DMS153 treated with DMSO at 0.1 percent for 48 hours (cell line): ENCODE data around the gene CRYZL1.

ENCODE experiments used
- DNase-seq: peaks from one replicate; lab custom pipeline; 2025; ENCODE audit not compliant: unreplicated experiment; lab: John Stamatoyannopoulos, UW

Gene CRYZL1

DNA sequence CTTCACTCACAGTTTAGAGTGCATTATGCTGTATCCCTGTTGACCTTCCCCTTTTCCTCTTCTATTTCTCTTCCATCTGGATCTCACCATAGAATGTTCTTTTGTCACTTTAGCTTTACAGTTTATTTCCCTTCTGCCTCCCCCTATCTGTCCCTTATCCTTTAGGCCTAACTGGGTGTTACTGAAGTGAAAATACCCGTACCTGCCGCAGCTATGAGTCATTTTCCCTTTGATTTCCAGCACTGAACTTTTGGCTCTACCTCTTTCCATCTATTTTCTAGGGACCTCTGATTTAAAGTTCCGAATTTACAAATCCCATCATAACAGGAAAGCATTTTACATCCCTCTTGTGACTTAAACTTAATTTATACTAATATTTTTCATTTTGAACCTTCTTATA is 20.5 kb upstream of the CRYZL1 start:
- no peak for DNase-seq

GRCh38 chr21:33661146-33661545 is 19.6 kb upstream of the CRYZL1 start:
- no peak for DNase-seq

DNA sequence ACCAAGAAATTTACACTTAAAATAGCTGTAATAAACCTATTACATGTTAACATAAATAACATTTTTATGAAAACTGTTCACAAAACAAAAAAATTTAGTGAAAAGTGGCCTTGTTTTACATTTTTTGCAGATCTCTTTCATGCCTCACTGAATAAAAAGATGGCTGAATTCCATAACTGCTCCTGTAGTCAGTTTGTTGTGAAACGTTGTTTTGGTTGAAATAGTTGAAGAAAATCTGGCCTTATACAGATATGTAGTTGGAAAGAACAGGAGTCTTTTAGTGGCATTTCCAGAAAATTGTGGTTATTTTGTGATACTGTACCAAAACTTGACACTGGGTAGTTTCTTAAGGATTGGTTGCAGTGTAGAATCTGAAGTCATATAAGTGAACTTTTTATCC is 18.9 kb upstream of the CRYZL1 start:
- no peak for DNase-seq

DNA sequence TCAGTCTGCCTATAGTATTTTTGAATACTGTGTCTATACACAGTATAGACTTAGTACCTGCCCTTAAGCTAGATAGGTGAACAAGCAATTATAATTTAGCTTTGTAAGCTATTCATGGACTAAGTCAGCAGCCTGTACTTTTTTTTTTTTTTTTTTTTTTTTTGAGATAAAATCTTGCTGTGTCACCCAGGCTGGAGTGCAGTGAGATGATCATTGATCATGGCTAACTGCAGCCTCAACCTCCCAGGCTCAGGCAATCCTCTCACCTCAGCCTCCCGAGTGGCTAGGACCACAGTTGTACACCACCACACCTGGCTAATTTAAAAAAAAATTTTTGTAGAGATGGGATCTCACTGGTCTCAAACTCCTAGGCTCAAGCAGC is 18.0 kb upstream of the CRYZL1 start:
- no peak for DNase-seq

DNA sequence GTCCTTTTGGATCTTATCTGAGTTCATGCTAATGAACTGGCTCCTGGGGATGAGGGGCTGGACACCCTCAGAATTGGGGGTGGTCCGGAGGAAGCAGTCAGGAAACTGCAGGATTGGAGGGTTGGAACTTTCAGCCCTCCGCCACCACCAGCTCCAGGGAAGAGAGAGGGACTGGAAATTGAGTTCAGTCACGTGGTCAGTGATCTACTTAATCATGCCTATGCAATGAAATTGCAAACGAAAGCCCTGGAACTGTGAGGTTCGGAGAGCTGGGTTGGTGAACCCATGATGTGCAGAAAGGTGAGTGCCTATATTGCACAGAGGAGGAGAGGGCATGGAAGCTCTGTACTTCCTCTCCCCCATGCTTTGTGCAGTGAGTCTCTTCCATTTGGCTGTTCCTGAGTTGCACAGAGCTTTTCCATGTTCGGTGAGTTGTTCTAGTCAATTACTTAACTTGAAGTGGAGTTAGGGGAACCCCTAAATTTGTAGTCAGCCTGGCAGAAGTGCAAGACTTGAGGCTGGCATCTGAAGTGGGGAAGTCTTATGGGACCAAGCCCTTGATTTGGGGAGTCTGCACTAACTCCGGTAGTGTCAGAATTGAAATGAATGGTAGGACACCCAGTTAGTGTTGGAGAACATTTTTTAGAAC is 17.5 kb upstream of the CRYZL1 start:
- no peak for DNase-seq

DNA sequence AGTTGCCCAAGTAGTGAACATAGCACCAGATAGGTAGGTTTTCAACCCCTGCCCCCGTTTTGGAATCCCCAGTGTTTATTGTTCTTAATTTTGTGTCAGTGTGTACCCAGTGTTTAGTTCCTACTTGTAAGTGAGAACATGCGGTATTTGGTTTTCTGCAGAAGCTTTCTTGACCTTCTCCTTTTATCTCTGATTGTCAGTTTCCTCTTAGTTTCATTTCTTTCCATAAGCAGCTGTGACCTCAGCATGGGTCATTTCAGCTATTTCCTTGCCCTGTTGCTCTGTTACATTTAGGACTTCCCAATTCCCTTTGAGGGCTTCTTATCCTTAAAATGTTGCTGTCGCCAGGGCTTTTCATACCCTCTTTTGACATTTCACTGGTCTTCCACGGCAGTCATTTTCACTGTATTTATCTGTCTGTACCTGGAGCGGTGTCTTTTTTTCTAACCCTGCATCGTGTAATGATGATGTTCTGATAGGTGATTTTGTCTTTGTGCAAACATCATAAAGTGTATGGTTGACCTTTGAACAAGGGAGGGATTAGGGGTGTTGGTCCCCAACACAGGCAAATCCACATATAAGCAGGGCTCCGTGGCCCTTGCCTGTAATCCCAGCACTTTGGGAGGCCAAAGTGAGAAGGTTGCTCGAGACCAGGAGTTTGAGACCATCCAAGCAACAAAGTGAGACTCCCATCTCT is 15.7 kb upstream of the CRYZL1 start:
- DNase-seq = no peak

GRCh38 chr21:33655588-33656221 is 14.2 kb upstream of the CRYZL1 start:
- DNase-seq = no peak

DNA sequence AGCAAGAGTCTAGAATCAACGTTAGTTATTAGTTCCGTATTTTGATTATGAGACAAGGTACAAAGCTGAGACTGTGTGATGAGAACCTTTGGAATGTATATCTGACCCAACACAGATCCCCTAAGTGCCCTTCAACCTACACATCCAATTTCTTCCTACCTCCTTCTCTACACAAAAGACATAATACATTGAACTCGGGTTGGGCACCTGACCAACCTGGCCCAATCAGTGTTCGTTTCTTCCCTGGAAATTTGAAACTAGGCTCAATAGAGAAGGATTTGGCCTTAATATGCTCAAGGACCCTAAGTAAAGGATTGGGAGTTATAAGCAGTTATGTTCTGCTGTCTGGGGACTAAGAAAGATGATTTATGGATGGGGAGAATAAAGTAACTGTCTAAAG is 12.9 kb upstream of the CRYZL1 start:
- no peak for DNase-seq

GRCh38 chr21:33651965-33652680 is 10.6 kb upstream of the CRYZL1 start:
- no peak for DNase-seq

GRCh38 chr21:33650929-33651509 is 9.5 kb upstream of the CRYZL1 start:
- DNase-seq = no peak

- DNase-seq = no peak
Measured at GRCh38 chr21:33650230-33650629, 8.7 kb upstream of the CRYZL1 start.

DNA sequence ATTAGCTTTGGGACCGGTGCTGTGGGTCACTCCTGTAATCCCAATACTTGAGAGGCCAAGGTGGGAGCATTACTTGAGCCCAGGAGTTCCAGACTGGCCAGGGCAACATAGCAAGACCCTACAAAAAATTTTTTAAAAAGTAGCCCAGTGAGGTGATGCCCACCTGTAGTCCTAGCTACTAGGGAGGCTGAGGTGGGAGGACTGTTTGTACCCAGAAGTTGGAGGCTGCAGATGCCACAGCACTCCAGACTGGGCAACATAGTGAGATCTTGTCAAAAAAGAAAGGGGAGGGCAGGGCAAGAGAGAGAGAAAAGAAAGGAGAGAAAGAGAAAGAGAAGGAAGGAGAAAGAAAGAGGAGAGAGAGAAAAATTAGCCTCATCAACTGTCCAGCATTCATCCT is 7.0 kb upstream of the CRYZL1 start:
- no peak for DNase-seq

DNA sequence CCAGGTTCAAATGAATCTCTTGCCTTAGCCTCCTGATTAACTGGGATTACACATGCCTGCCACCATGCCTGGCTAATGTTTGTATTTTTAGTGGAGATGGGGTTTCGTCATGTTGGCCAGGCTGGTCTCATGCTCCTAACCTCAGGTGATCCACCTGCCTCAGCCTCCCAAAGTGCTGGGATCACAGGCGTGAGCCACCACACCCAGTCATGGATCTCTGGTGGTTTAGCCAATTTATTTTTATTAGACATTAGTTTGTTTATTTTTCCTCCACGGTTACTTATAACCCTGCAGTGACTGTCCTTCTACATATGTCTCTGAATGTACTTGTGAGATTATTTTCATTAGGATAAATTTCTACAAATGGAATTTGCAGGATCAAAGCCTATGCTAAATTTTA is 6.0 kb upstream of the CRYZL1 start:
- DNase-seq = no peak

- no peak for DNase-seq
Measured at GRCh38 chr21:33645730-33646129, 4.2 kb upstream of the CRYZL1 start.

DNA sequence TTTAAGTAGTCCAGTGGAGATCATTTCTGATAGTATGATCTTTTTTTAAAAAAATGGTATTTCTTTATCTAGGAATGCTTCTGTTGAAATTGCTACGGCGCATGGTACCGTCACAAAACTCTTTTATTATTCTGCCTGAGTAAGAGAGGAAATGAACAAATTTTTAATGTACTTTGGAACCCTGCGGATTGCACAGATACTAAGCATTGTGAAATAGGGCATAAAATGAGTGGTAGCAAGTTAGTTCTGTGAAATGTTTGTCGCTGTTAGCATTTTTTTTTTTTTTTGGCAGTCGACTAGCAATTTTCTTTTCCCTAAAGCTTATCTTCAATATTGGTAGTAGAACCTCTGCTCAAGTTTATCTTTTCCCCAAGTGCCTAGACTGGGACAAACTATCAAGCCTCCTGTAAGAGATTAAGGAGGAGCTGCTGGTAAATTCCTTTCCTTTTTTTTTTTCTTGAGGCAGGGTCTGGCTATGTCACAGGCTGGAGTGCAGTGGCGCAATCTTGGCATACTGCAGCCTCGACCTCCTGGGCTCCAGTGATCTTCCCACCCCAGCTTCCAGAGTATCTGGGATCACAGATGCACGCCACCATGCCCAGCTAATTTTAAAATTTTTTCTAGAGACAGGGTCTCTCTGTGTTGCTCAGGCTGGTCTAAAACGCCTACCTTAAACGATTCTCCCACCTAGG is 3.0 kb upstream of the CRYZL1 start:
- no peak for DNase-seq

DNA sequence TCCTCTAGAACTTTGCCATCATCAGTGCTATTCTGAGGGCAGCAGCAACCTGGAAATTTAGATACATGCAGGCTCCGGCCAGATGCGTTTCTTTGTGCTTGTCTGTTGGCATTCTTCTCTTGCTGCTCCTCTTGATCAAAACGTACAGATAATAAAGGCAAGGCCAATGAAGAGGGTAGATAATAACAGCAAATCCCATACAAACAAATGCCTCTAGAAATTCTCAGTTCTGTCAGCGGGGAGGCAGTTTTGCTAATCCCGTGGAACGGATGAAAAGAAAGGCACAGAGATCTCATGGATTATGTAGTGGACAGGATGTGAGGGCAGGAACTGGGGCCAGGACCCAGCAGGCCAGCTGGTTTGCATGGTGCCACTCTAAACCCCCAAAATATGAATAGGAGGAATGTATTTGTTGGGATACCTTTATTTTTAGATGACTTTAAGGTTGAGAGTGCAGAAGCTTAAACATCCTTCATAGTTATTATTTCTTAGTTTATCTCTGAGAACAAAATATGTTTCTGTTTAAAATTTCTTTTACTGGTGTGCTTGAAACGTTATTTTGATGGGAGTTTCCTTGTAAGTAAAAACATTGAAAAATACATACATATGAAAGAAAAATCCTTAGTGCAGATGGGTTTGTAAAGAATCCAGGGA is 2.2 kb upstream of the CRYZL1 start:
- no peak for DNase-seq

GRCh38 chr21:33642896-33643657 is 1.5 kb upstream of the CRYZL1 start:
- DNase-seq = peak; percentile 6

DNA sequence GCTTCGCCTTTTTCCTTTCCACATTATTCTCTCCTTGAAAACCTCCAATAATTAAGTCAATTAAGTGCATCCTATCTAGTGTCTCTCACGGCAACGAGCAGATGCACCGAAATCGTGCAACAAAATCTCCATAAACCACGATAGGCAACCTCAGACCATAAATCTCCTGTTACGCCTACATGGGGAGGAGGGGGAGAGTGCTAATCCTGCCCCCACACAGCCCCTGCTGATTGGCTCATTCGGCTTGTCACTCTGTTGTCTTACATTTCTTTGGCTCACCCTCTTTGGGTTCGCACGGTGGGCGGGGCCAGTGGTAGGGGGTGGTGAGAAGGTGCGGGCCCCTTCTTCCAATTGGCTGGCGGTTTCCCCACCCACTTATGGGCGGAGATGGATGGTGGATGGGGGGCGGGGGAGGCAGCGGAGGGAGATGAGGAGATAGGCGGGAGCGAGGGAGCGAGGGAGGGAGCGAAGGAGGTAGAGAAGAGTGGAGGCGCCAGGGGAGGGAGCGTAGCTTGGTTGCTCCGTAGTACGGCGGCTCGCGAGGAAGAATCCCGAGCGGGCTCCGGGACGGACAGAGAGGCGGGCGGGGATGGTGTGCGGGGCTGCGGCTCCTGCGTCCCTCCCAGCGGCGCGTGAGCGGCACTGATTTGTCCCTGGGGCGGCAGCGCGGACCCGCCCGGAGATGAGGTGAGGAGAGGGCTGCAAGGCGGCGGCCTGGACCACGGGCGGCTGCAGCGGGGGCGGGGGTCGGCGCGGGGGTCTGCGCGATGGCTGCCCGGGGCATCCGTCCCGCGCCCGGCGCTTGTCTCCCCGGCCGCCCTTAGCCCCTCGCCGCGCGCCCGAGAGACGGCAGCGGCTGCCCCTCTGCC is 720 bp upstream of the CRYZL1 start, which contains the start of gene ITSN1:
TSS of gene ITSN1 (plus strand) at position 475 of the 869 bp plus-strand sequence. CDS start 76,328 bp downstream, outside the sequence.
- DNase-seq = peak; percentile 95
